ENCODE results near the gene ZNF76.

- TF ChIP-seq CHD4 (IDR thresholded peaks at IDR 0.05) (no peak), JUNB (IDR thresholded peaks at IDR 0.05) (no peak), ETV6 (conservative IDR thresholded peaks at IDR 0.05 in 1 of 2, IDR thresholded peaks at IDR 0.05 in 1 of 2; ENCODE audit: borderline replicate concordance in 1 of 2, low read depth in 1 of 2) (no peak), POLR2AphosphoS5 (IDR thresholded peaks at IDR 0.05; ENCODE audit: low read length) (no peak), EGR1 (IDR thresholded peaks at IDR 0.05; ENCODE audit: borderline replicate concordance in 1 of 2, low read depth in 2 of 2, low read length in 2 of 2) (no peak), CHD2 (IDR thresholded peaks at IDR 0.05; ENCODE audit: borderline replicate concordance, low read depth, low read length) (no peak), SREBF2 (IDR thresholded peaks at IDR 0.05; ENCODE audit: low read length) (no peak), PML (IDR thresholded peaks at IDR 0.05; ENCODE audit: low read length) (no peak), HDGF (IDR thresholded peaks at IDR 0.05) (no peak), PAX5 (IDR thresholded peaks at IDR 0.05; ENCODE audit: borderline replicate concordance, low read depth, low read length) (no peak)
- TF ChIP-seq, protein P1, sequence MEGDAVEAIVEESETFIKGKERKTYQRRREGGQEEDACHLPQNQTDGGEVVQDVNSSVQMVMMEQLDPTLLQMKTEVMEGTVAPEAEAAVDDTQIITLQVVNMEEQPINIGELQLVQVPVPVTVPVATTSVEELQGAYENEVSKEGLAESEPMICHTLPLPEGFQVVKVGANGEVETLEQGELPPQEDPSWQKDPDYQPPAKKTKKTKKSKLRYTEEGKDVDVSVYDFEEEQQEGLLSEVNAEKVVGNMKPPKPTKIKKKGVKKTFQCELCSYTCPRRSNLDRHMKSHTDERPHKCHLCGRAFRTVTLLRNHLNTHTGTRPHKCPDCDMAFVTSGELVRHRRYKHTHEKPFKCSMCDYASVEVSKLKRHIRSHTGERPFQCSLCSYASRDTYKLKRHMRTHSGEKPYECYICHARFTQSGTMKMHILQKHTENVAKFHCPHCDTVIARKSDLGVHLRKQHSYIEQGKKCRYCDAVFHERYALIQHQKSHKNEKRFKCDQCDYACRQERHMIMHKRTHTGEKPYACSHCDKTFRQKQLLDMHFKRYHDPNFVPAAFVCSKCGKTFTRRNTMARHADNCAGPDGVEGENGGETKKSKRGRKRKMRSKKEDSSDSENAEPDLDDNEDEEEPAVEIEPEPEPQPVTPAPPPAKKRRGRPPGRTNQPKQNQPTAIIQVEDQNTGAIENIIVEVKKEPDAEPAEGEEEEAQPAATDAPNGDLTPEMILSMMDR (IDR thresholded peaks at IDR 0.05 in 2 of 3, conservative IDR thresholded peaks at IDR 0.05 in 1 of 3; ENCODE audit: control insufficient read depth in 2 of 3, extremely low read depth in 1 of 3, insufficient read depth in 1 of 3, low read depth in 3 of 3, low read length in 3 of 3): no peak
- TF ChIP-seq, protein P2, sequence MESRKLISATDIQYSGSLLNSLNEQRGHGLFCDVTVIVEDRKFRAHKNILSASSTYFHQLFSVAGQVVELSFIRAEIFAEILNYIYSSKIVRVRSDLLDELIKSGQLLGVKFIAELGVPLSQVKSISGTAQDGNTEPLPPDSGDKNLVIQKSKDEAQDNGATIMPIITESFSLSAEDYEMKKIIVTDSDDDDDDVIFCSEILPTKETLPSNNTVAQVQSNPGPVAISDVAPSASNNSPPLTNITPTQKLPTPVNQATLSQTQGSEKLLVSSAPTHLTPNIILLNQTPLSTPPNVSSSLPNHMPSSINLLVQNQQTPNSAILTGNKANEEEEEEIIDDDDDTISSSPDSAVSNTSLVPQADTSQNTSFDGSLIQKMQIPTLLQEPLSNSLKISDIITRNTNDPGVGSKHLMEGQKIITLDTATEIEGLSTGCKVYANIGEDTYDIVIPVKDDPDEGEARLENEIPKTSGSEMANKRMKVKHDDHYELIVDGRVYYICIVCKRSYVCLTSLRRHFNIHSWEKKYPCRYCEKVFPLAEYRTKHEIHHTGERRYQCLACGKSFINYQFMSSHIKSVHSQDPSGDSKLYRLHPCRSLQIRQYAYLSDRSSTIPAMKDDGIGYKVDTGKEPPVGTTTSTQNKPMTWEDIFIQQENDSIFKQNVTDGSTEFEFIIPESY (IDR thresholded peaks at IDR 0.05): no peak
Measured at GRCh38 chr6:35216412-35216732, 43.2 kb upstream of the ZNF76 start.

All from GM12878 (cell line).